Trophoblast cell (in vitro differentiated cells and primary cell): ENCODE results near the gene TAF11L12. TPM values are rescaled to one million over a fixed set of nuclear protein-coding genes. Genes with fewer than 3 reads are reported as not detected.
"Not testable (repeated sequence)": the region's sequence is repeated elsewhere in the genome, so short reads cannot be mapped to it uniquely, and the experiment has no call there.

Experiments
- DNase-seq, 2 donors: peaks; one replicate each; pipeline ENCODE4 v3.0.0-alpha.2; 2016
- H2AFZ ChIP-seq: 2 replicates; pipeline ENCODE4 v1.6.1; 2013; ENCODE audit warnings: low read length, moderate library complexity, mild to moderate bottlenecking; ENCODE audit not compliant: insufficient read depth, poor library complexity
- H2AK5ac ChIP-seq: 2 replicates; pipeline ENCODE4 v1.6.1; 2013; ENCODE audit warnings: mild to moderate bottlenecking, low read length
- H2BK120ac ChIP-seq: 2 replicates; pipeline ENCODE4 v1.6.1; 2013; ENCODE audit warnings: low read length, mild to moderate bottlenecking, moderate library complexity; ENCODE audit not compliant: insufficient read depth, poor library complexity
- H2BK12ac ChIP-seq: 2 replicates; pipeline ENCODE4 v1.6.1; 2013; ENCODE audit warnings: mild to moderate bottlenecking, low read length, moderate library complexity
- H2BK5ac ChIP-seq: 2 replicates; pipeline ENCODE4 v1.6.1; 2013; ENCODE audit warnings: low read length, low read depth, moderate library complexity, mild to moderate bottlenecking; ENCODE audit not compliant: poor library complexity
- H3K14ac ChIP-seq: 2 replicates; pipeline ENCODE4 v1.6.1; 2013; ENCODE audit warnings: mild to moderate bottlenecking, low read length
- H3K18ac ChIP-seq: 2 replicates; pipeline ENCODE4 v1.6.1; 2013; ENCODE audit warnings: mild to moderate bottlenecking, low read length
- H3K23ac ChIP-seq: 2 replicates; pipeline ENCODE4 v1.6.1; 2013; ENCODE audit warnings: low read length
- H3K27ac ChIP-seq: 2 replicates; pipeline ENCODE4 v1.5.1; 2013; ENCODE audit warnings: low read depth, mild to moderate bottlenecking, inconsistent platforms, low read length, moderate library complexity
- H3K27me3 ChIP-seq: 2 replicates; pipeline ENCODE4 v1.6.1; 2013; ENCODE audit warnings: inconsistent platforms, mild to moderate bottlenecking, low read length, moderate library complexity; ENCODE audit not compliant: insufficient read depth
- H3K36me3 ChIP-seq, 2 experiments: 1 replicate in 1 of 2; 2 replicates in 1 of 2; pipeline ENCODE4 v1.6.1; 2013; ENCODE audit warnings: low read length in 2 of 2, mild to moderate bottlenecking in 2 of 2, moderate library complexity in 1 of 2; ENCODE audit not compliant: insufficient read depth in 2 of 2, control insufficient read depth in 1 of 2
- H3K4ac ChIP-seq: 2 replicates; pipeline ENCODE4 v1.6.1; 2013; ENCODE audit warnings: low read depth, mild to moderate bottlenecking, low read length, moderate library complexity
- H3K4me1 ChIP-seq, 2 experiments: 1 replicate in 1 of 2; 2 replicates in 1 of 2; pipeline ENCODE4 v1.6.1; 2013; ENCODE audit warnings: low read length in 2 of 2, mild to moderate bottlenecking in 2 of 2, moderate library complexity in 1 of 2; ENCODE audit not compliant: insufficient read depth in 2 of 2, control insufficient read depth in 1 of 2
- H3K4me2 ChIP-seq: 2 replicates; pipeline ENCODE4 v1.6.1; 2013; ENCODE audit warnings: inconsistent platforms, mild to moderate bottlenecking, low read length, moderate library complexity
- H3K4me3 ChIP-seq: 2 replicates; pipeline ENCODE4 v1.5.1; 2013; ENCODE audit warnings: mild to moderate bottlenecking, low read depth, low read length, inconsistent platforms
- H3K79me1 ChIP-seq: one replicate; pipeline ENCODE4 v1.6.1; 2013; ENCODE audit warnings: low read length
- H3K79me2 ChIP-seq: 2 replicates; pipeline ENCODE4 v1.6.1; 2013; ENCODE audit warnings: low read length, mild to moderate bottlenecking; ENCODE audit not compliant: control insufficient read depth, insufficient read depth, poor library complexity
- H3K9ac ChIP-seq: 2 replicates; pipeline ENCODE4 v1.6.1; 2013; ENCODE audit warnings: mild to moderate bottlenecking, low read length
- H3K9me3 ChIP-seq: 2 replicates; pipeline ENCODE4 v1.6.1; 2013; ENCODE audit warnings: low read depth, mild to moderate bottlenecking, control low read depth, inconsistent platforms, low read length; ENCODE audit not compliant: insufficient read depth
- H4K12ac ChIP-seq: 2 replicates; pipeline ENCODE4 v1.6.1; 2013; ENCODE audit warnings: low read depth, mild to moderate bottlenecking, low read length, moderate library complexity
- H4K8ac ChIP-seq: 2 replicates; pipeline ENCODE4 v1.6.1; 2013; ENCODE audit warnings: low read depth, mild to moderate bottlenecking, low read length, moderate library complexity
- H4K91ac ChIP-seq: one replicate; pipeline ENCODE4 v1.6.1; 2013; ENCODE audit warnings: low read depth, mild to moderate bottlenecking, low read length, moderate library complexity
- WGBS: extraction: QIAGEN DNeasy Blood & Tissue Kit; methylation state at CpG from one replicate; pipeline ENCODE4 v1.1.7; 2013; ENCODE audit warnings: missing lambda C conversion rate; ENCODE audit not compliant: insufficient read length, insufficient coverage; ENCODE audit errors: extremely low coverage; 5-methylcytosine and 5-hydroxymethylcytosine counted together
- polyA plus RNA-seq: library from polyadenylated mRNA; stranded (reverse); fragments of 200-250 nt; gene quantifications from 2 replicates; pipeline ENCODE4 v1.2.3, GENCODE V29; 2013

The TAF11L12 gene
- polyA plus RNA-seq = not detected in 2 replicates

DNA sequence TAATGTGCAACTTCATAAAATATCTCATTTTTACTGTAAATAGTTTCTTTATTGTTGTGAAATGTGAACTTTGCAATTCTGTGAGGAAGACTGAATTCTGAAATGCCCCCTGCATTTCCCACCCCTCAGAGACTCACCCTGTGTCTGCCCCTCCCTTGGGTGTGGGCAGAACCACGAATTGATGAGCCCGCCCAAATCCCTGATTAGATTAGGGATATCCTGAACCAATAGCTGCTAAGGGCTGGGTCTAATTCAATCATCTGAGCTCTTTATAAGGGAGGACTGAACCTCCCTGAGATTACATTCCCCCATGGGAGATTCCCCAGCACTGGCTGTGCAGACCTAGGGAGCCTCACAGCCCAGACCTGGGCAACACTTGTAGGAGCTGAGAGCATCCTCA lies at the start of gene TAF11L12:
Gene TAF11L12 (plus strand): TSS at position 301 of the 400 bp plus-strand sequence.
- H2BK12ac ChIP-seq, H3K18ac ChIP-seq, H3K4me2 ChIP-seq, H3K27me3 ChIP-seq, DNase-seq, H3K9ac ChIP-seq, H3K14ac ChIP-seq, H3K9me3 ChIP-seq, H3K4me1 ChIP-seq, H3K27ac ChIP-seq, H2AFZ ChIP-seq, H2BK120ac ChIP-seq, H3K36me3 ChIP-seq, H3K79me1 ChIP-seq, H3K4me3 ChIP-seq, H2BK5ac ChIP-seq, H3K4ac ChIP-seq, H4K91ac ChIP-seq, H3K23ac ChIP-seq, H2AK5ac ChIP-seq, H3K79me2 ChIP-seq, H4K8ac ChIP-seq, H4K12ac ChIP-seq: not testable (repeated sequence)
- WGBS = no CpG with 5 or more reads among the region's 2 CpGs

DNA sequence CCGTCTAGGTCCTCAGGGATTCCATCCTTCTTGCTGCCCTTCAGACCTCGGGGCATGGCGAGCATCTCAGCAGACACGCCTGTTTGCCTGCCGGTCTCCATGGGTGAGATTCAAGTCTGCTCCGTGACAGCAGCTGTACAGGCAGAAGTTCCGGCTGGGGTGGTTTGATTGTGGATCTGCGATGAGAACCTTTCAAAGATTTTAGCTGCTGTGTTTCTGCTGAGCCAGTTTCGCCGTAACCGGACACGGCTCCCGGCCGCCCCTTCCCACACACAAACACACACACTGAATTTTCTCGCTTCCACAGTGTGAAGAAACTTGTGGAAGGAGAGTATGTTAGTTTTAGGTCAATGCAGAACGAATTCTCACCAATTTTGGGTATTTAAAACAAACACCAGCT lies 24.5 kb upstream of the TAF11L12 start, which contains the start of gene TAF11L7:
Gene TAF11L7 (minus strand): TSS at position 101 of the 400 bp plus-strand sequence.
- not testable (repeated sequence) for H3K36me3 ChIP-seq, H3K4ac ChIP-seq, H3K4me1 ChIP-seq, H3K27me3 ChIP-seq, H2BK12ac ChIP-seq, H3K27ac ChIP-seq, H3K4me2 ChIP-seq, H3K9ac ChIP-seq, H2AK5ac ChIP-seq, H3K14ac ChIP-seq, H3K18ac ChIP-seq, H2BK5ac ChIP-seq, H3K4me3 ChIP-seq, DNase-seq, H3K79me1 ChIP-seq, H4K8ac ChIP-seq, H2AFZ ChIP-seq, H4K91ac ChIP-seq, H3K23ac ChIP-seq, H4K12ac ChIP-seq, H2BK120ac ChIP-seq, H3K79me2 ChIP-seq, H3K9me3 ChIP-seq
- WGBS = no CpG with 5 or more reads among the region's 16 CpGs

DNA sequence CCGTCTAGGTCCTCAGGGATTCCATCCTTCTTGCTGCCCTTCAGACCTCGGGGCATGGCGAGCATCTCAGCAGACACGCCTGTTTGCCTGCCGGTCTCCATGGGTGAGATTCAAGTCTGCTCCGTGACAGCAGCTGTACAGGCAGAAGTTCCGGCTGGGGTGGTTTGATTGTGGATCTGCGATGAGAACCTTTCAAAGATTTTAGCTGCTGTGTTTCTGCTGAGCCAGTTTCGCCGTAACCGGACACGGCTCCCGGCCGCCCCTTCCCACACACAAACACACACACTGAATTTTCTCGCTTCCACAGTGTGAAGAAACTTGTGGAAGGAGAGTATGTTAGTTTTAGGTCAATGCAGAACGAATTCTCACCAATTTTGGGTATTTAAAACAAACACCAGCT lies 19.3 kb upstream of the TAF11L12 start, which contains the start of gene TAF11L8:
Gene TAF11L8 (minus strand): TSS at position 101 of the 400 bp plus-strand sequence.
- not testable (repeated sequence) for H3K4me2 ChIP-seq, DNase-seq, H2BK5ac ChIP-seq, H3K18ac ChIP-seq, H3K9ac ChIP-seq, H3K79me2 ChIP-seq, H3K27ac ChIP-seq, H3K4ac ChIP-seq, H3K36me3 ChIP-seq, H2BK12ac ChIP-seq, H3K4me3 ChIP-seq, H2AK5ac ChIP-seq, H3K23ac ChIP-seq, H3K27me3 ChIP-seq, H2AFZ ChIP-seq, H4K8ac ChIP-seq, H3K14ac ChIP-seq, H4K91ac ChIP-seq, H3K4me1 ChIP-seq, H3K9me3 ChIP-seq, H3K79me1 ChIP-seq, H2BK120ac ChIP-seq, H4K12ac ChIP-seq
- WGBS = no CpG with 5 or more reads among the region's 16 CpGs

DNA sequence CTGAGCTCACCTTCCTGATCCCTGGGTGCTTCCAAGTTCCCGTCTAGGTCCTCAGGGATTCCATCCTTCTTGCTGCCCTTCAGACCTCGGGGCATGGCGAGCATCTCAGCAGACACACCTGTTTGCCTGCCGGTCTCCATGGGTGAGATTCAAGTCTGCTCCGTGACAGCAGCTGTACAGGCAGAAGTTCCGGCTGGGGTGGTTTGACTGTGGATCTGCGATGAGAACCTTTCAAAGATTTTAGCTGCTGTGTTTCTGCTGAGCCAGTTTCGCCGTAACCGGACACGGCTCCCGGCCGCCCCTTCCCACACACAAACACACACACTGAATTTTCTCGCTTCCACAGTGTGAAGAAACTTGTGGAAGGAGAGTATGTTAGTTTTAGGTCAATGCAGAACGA lies 15.9 kb upstream of the TAF11L12 start, which contains the start of gene TAF11L9:
Gene TAF11L9 (minus strand): TSS at position 140 of the 400 bp plus-strand sequence.
- not testable (repeated sequence) for H3K79me1 ChIP-seq, H3K9ac ChIP-seq, H2AFZ ChIP-seq, H4K12ac ChIP-seq, H3K36me3 ChIP-seq, H3K14ac ChIP-seq, H3K23ac ChIP-seq, H4K8ac ChIP-seq, H3K4me1 ChIP-seq, H4K91ac ChIP-seq, H3K27ac ChIP-seq, H3K18ac ChIP-seq, H3K79me2 ChIP-seq, H3K9me3 ChIP-seq, H2BK5ac ChIP-seq, H3K4ac ChIP-seq, DNase-seq, H2BK12ac ChIP-seq, H3K4me2 ChIP-seq, H3K27me3 ChIP-seq, H3K4me3 ChIP-seq, H2BK120ac ChIP-seq, H2AK5ac ChIP-seq
- WGBS = no CpG with 5 or more reads among the region's 15 CpGs
